Measurements from ENCODE around the gene EVI2B.

DNA sequence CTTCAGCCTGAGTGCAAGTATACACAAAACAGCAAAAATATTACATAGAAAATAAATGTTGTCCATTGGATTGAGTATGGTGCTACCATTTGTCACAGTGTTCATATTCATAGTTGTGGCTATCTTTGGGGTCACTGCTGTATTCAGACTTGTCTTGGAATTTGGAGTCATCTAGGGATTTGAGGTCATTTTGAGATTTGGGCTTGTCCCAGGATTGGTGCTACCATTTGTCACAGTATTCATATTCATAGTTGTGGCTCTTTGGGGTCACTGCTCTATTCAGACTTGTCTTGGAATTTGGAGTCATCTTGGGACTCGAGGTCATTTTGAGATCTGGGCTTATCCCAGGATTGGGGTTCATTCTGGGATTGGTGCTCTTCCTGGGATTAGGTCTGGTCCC, 41.6 kb downstream of the EVI2B start:
- TF ChIP-seq, protein P1, sequence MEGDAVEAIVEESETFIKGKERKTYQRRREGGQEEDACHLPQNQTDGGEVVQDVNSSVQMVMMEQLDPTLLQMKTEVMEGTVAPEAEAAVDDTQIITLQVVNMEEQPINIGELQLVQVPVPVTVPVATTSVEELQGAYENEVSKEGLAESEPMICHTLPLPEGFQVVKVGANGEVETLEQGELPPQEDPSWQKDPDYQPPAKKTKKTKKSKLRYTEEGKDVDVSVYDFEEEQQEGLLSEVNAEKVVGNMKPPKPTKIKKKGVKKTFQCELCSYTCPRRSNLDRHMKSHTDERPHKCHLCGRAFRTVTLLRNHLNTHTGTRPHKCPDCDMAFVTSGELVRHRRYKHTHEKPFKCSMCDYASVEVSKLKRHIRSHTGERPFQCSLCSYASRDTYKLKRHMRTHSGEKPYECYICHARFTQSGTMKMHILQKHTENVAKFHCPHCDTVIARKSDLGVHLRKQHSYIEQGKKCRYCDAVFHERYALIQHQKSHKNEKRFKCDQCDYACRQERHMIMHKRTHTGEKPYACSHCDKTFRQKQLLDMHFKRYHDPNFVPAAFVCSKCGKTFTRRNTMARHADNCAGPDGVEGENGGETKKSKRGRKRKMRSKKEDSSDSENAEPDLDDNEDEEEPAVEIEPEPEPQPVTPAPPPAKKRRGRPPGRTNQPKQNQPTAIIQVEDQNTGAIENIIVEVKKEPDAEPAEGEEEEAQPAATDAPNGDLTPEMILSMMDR (IDR thresholded peaks at IDR 0.05): no peak
- TF ChIP-seq POLR2A (IDR thresholded peaks at IDR 0.05): no peak
